ENCODE results near the gene PPEF1.

GRCh38 chrX:18707426-18708049 is at the start of gene PPEF1:
- no peak for TF ChIP-seq NR2C2 (CRISPR knock-in tag; IDR thresholded peaks at IDR 0.05)
- TF ChIP-seq NR2C2 (tag; IDR thresholded peaks at IDR 0.05), result no peak
- no peak for TF ChIP-seq REST (IDR thresholded peaks at IDR 0.05; ENCODE audit: borderline replicate concordance)
- TF ChIP-seq REST (CRISPR knock-in tag; IDR thresholded peaks at IDR 0.05; ENCODE audit: low read depth), result no peak
- no peak for TF ChIP-seq POLR2AphosphoS5 (IDR thresholded peaks at IDR 0.05; ENCODE audit: control insufficient read depth, insufficient read depth, low read depth, low read length)
- no peak for TF ChIP-seq HNRNPK (IDR thresholded peaks at IDR 0.05; ENCODE audit: low read depth, low read length, poor library complexity, severe bottlenecking)
